ENCODE measurements around the gene MTUS2.

The MTUS2 gene

DNA sequence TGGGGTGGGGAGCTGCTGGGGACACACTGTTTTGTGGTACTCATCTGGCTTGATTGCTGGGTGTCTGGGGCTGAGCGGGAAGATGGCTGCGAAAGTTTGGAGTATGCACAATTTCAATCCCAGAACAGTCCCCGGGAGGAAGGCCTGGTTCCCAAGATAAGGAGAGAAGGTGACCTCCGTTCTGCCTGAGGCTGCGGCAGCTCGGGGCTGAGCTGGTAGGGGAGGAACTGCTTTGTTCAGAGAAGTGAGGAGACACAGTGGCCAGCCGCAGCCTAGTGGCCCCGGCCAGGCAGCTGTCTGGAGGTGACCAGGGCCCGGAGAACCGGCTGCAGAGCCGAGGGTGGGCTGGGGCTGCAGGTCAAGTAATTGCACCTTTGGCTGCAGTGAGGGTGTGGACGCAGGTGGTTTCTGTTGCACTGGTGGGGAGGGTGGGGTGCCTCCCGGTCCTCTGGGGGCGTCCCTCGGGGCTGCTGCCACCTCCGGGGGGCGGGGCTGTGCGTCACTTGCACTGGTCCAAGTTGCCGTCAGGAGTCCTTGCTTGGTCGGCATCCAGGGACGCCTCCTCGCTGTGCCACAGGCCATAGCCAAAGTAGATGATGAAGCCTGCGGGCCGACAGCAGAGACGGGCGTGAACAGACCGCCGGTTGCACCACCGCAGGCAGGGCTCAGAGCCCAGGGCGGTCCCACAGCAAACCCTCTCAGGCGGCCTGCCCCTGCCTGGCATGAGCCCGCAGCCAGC lies 694.0 kb downstream of the MTUS2 start:
- DNase-seq = no peak

DNA sequence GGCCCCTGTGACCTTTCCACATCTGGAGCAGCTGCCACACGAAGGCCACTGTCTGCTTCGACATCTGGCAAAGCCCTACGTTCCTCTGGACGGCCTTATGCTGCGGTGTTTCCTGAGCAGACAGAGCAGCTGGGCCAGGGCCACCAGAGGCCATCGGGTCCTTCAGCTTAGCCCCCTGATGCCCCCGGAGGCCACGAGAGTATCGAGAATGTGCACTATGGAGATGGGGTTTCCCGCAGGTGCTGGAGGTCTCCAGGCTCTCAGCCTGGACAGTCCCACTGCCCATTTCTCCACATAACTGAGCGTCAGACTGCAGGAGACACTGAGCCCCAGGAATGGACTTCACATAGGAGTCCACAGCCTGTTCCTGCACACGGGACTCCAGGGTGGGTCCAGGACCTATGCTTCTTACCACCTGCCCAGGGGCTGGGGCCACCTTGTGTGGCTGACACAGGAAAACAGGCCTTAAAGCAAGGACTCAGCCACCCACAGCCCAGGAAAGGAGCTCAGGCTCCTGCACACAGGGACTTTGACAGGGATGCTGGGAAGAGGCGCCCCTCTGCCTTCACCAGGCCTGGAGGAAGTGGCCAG lies 694.7 kb downstream of the MTUS2 start:
- DNase-seq = no peak

DNA sequence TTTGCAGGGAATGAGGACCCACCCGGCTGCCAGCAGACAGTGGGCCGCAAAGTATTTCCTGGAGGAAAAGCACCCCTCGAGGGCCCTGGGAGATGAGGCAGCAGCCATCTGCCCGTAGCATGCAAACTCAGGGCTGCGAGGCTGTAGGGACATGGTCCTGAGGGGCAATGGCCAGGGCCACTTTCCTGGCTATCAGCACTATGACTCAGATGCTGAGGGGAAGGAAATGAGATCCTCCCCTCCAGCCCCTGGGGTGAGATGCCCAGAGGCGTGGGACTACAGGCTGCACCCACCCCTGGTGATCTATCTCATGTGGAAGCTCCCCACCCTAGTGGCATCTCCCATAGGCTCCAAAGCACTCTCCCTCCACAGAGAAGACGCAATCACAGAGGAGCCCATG lies 695.2 kb downstream of the MTUS2 start:
- DNase-seq = no peak

DNA sequence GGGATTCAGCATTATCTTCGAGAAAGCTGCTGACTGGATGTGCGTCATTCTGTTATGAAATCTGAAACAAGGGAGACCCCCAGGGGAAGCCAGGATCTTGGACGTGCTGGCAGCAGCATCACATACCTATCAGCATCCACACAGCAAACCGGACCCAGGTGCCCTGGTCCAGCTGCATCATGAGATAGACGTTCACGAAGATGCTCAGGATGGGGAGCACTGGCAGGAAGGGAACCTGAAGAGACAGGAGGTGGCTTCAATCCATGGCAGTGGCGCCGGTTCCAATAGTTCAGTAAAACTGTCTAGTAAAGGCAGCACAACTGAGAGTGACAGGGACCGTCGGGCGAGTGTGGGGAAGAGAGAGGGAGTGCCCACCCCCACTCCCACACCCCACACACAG lies 695.9 kb downstream of the MTUS2 start:
- no peak for DNase-seq

DNA sequence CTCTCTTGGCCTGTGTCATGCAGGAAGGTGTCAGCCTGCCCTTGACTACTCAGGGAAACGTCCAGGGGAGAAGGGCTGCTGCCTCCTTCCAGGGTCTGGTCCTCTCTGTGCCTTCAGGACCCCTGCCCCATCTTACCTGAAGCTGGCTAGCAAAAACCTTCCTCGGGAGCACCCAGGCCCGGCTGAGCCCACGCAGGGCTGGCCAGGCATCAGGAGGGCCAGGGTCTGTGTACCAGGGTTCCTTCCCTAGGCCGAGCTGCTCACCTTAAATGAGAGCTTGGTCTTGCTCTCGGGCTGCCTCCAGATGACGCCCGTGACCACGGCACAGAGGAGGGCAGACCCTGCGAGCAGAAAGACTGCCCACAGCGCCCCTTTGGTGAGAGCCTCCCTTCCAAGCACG lies 696.7 kb downstream of the MTUS2 start:
- no peak for DNase-seq

DNA sequence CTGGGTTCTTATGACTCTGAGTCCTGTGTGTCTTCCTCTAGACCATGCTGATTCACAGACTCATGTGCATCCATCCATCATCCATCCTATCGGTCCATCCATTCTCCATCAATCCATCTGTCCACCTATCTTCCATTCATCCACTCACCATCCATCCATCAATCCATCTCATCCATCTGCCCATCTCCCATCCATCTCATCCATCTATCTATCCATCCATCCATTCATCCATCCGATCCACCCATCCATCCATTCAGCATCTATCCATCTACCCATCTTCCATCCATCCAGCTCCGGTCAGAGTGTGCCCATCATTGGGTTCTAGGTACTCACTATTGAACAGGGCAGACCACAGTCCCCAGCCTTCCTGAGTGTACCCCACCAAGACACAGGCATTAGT lies 699.8 kb downstream of the MTUS2 start:
- no peak for DNase-seq

DNA sequence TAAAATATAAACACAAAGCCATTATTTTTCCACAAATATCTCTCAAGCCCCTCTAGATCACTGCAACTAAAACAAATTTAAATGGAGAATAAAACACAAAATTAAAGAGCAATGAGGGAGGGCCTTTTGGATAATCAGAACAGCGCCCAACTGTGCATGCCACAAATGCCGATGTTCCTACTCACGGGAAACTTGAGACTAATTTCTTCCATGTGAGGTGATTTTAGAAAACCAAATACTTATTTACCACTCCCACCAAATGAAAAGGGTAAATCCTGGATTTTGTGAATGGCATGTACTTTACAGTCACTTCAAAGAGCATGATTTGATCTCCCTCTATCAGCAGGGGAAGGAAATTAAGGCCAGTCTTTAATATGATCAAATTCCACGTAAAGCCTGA lies 700.5 kb downstream of the MTUS2 start:
- peak; percentile 55 for DNase-seq

DNA sequence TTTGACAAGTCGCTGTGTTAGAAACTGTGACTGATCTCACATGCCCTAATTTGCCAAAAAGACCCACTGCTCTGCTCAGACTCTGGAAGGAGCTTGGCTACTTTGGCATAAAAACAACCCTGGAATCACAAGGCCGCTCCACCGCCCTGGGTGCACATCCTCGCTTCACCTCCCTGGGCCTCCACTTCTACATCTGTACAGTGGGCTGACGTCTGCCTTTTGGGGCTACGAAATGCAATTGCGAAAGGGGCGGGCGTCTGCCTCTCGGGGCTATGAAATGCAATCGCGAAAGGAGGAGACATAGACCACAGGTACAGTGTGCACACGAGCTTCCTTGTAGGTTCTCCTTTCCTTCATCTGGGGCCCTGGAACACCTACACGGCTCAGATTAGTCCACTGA lies 701.2 kb downstream of the MTUS2 start:
- DNase-seq = no peak

DNA sequence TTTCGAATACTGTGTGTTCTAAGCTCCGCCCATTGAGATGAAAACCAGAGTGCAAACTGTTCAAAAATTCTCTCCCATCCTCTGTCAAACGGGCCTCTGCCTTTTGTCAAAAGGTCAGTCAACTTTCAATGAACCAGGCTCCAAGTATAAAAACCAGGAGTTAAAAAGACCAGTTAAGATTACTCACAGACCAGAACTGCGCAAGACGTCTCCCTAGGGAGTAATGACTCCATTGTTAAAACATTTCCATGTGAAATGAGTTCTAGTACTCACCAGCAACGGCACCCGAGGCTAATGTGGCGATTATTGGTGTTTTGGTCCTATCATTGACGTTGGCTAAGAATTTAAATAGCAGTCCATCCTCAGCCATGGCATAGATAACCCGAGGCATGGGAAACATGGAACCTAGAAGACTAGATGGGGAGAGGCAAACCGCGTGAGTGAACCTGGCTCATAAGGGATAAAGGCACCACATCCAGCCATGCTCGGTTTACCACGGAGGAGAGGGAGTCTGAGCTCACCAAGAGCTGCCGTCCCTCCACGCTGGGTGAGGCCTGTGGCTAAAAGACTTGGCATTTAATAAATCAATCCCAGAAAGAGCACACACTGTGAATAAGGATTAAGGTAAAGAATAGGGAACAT lies 702.0 kb downstream of the MTUS2 start:
- DNase-seq = no peak

DNA sequence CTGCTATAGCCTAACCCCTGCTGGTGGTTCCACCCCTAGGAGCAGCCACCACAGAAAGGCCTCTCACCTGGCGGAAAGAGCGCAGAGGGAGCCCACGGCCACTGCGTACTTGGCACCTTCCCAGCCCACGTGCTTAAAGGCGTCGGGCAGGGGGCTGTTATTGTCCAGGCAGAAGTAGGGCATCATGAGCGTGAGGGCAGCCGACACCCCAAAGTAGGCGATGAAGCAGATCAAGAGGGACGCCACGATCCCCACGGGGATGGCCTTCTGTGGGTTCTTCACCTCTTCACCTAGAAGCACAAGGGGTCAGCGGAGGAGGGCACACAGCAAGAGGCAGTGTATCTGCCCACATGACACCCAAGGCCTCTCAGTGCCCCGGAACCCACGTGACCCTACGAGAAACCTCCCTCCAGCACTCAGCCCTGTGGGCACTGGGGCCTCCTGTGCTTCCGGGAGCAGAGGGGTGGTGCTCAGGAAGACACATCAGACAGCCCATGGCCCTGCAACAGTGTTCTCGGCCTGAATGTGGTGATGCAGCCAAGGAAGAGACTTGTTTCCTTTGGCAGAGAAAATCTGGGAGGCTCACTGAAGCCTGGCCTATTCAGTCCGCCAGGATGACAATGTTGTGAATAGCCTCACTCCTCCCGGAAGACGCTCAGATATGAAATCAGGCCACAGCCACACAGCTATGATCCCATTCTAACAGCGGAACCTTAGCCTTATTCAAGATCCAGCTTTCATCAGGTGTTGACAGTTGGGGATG lies 703.2 kb downstream of the MTUS2 start:
- no peak for DNase-seq

DNA sequence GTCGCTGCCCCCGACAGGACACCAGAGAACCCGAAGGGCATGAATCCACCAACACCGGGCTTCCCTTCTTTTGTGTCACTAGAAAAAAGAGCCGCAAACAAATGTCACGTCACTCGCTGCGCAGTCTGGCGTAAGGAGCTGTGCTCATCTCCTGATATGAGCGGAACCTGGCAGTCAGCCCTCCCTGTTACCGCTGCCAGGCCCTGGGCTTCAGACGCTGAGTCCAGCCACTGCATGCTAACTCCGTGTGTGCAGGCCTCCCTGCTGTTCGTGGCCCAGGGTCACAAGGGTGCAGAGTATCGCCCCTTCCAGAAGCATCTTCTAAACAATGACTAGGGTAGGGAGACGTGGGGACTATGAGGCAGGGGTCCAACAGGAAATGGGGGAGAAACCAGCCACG lies 704.0 kb downstream of the MTUS2 start:
- DNase-seq = no peak

DNA sequence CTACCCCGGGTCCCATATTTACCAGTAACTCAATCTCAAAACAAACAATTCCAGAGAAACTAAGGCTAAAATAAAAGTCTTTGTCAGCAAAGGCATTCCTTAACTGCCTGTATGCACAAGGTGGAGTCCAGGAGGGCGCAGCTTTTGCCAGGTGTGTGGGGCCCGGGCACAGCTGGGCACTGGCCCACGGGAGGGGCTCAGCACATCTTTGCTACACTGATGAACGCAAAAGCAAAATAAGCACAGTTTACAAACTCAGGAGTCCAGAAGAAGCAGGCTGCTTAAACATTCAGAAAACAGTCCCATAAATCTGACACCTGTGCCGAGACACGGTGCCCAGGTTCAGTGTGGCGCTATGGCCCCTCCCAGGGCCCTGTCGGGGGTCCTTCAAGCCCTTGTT lies 704.5 kb downstream of the MTUS2 start:
- no peak for DNase-seq

DNA sequence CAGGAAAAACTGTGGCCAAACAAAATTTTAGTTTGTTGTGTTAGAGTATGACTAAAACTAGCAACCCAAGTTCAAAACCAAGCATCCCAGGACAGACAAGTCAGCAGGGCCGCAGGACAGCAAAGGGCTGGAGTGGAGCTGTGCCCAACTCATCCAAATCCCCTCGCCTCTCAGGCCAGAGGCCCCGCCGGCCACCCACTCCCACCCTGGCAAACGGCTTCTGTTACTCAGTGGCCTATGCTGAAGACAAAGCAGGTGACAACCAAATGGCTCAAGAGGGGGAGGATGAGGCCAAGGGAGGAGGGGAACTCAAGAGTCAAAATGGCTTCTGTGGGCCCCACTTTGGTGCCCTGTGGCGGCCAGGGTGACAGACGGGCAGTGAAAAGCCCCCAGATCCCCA lies 705.6 kb downstream of the MTUS2 start:
- DNase-seq = no peak

DNA sequence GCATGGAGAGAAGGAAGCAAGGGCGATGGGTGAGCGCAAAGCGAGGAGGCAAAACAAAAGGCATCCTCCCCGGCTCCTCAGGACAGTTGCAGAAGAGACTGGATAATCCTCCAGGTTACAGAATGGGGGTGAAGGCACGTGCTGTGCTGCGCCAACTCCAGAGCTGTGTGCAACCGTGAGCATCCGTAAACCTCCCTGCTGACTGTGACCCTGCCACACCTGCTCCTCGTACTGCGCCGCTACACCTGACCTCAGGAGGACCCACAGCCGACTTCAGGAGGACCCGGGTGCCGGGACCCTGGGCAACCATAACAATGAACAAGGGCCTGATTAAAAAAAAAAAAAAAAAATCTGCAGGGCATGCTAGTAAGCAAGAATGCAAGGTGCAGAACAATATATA lies 706.6 kb downstream of the MTUS2 start:
- DNase-seq = no peak

DNA sequence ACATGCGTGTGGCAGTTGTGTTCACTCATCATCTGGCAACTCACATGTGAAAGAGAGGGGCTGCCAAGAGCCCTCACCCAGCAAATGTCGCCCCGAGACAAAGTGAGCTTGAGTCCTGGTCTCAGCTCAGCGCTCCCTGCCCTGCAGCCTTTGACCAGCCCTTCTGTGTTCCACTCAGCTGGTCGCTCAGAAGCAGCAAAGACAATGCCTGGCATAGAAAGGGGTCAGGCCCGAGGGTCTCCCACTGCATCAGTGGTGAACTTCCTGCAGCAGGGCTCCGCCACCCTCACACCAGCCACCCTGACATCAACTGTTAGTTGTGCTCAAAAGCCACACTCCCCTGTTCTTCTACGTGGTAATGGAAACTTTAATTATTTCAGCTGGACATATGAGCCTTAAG lies 707.4 kb downstream of the MTUS2 start:
- DNase-seq = no peak

DNA sequence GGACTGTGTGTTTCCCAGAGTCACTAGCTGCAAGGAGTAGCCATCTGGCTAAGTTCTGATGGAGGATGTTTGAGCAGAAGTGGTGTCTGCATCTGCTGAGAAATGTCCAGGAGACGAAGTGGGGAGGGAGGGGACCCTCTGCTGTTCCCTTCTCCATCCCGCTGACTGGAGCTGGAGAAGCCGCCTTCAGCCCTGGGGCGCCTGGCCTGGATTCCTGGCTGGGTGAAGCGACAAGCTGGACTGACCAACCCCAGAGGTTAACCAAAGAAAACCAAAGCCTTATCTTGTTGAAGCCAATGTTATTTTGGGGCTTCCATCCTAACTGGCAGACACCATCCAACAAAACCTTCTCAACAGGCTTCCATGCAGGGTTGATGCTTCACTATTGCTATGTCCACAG lies 707.8 kb downstream of the MTUS2 start:
- no peak for DNase-seq

DNA sequence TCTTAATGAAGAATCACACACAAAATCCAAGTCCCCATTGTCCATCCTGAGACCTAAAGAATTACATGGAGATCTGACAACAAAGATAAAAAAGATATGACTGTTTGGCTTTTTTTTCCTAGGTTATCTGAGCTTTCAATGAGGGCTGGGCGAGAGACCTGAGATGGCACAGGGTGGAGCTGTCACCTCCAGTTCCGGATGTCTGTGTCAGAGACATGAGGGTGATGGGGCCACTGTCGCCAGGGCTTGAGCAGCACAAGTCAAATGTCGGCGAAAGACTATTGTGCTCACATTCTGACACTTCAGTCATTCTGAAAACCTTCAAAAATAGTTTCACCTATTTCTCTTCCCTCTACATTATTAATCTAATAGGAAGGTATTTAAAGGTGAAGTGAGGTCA lies 709.6 kb downstream of the MTUS2 start:
- no peak for DNase-seq

DNA sequence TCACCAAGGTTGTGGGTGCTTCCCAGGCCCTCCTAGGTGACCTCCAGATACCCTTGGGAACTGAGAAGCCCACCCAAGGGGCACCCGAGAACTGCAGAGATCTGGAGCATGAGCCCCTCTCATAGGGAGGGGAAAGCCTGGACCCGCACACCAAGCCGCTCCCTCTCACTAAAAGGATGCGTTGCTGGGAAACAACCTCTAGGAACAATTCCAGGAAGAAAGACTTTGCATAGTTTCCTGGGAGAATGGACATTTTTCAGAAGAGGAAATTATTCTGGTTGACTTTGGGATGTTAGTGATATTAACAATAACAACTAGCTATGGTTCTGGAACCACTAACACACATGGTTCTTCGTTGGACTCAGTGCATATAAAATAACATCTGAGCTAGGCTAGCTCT lies 710.8 kb downstream of the MTUS2 start:
- no peak for DNase-seq

DNA sequence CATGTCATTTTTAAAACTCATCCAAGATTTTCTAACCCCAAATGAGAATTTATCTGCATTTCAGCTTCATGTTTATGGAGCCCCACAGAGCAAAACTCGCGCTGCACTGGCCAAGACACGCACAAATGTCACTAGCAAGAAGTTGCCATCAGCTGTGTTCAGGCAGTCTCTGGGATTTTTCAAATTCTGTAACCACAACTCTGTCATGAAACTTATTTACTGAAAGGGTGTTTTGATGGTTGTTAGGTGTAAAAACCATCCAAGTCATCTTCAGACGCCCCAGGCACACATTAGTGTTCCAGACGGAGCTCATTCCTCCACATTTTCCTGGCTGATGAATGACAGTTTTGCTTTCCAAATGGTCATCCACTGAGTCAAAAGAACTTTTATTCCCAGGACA lies 712.0 kb downstream of the MTUS2 start:
- DNase-seq = no peak

DNA sequence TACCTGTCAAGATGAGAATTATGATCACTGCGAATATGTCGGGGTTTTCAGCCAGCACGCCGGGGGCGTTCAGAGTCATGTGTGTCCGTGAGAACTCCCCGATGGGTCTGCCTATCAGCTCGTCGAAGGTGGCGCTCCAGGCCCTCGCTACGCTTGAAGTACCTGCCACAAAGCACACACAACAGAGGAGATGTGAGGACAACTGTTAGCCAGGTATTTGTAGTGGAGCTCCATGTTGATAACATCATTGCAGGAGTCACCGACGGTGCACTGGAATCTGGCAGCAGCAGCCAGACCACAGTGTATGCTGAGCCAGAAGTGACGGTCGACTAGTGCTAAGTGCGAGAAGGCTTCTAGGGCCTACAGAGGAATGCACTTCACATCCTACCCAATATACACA lies 712.7 kb downstream of the MTUS2 start:
- no peak for DNase-seq

DNA sequence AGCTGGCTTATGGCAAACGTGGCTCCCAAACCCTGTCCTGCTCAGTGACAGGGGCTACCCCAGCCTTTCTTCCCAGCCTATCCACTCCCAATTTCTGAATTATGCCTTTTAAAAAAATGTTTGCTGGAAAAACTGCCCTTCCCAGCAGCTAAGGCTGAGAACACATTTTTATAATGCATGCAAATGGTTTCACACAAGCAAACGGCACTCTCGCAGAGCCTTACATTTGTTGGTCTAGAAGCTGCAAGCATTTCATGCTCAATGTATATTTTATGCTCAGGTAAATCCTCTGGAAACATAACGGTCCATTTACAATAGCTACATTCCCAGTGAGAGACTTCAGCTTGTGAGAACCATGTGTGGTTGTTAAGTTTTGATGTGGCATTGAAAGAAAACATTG lies 713.9 kb downstream of the MTUS2 start:
- DNase-seq = no peak

DNA sequence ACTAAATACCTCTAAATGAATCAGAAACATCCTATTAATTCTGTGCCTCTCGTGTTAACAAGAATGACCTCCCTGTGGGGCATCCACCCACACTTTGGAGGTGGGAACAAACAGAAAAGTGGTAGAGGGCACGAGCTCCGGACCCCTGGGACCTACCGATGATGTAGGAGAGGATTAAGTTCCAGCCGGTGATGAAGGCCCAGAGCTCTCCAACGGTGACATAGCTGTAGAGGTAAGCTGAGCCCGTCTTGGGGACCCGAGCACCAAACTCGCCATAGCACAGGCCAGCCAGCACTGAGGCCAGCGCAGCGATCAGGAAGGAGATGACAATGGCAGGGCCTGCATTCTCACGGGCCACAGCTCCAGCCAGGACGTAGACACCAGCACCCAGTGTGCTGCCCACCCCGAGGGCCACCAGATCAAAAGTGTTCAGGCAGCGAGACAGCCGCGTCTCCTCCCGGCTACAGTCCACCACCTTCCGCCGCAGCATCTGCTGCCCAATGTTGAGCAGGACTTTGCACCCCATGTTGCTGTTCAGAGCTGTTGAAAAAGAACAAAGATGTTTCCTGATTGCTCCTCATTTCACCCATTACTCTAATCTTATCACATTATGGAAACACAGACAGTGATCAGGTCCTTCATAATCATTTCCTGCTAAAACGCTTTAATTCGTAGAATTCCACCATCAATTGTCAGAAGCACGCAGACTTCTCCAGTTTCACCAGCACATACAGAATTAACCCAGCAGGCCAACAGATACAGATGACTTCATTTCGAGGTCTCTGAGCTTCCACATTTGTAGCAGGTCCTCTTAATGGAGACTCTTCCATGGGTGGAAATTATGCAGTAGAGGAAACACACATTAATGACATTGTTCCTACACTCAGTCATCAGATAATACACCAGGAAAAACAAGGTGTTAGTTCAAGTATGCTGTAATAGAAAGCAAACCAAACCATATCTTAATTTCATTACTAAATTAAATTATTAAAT lies 715.8 kb downstream of the MTUS2 start:
- no peak for DNase-seq

DNA sequence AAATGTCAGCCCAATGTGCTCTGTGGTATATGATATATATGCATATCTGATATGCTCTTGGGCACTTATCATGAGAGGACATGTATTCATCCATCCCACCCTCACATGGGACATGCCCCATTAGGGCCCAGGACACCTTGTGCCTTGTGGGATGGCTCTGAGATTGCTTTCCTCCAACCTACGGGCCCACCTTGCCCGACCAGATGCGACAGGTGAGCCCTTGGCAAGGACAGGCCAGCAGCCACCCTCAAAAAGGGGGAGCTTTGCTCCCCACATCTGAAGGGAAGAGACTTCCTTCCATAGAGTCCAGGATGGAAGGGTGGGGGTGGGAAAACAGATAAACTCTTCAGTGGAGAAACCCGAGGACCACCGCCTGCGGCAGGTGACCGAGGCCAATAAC lies 716.7 kb downstream of the MTUS2 start:
- DNase-seq = no peak

All from HCEC 1CT (cell line).